B cell (primary cell): ENCODE measurements around the gene DNMBP. TPM values are rescaled to one million over a fixed set of nuclear protein-coding genes. Genes with fewer than 3 reads are reported as not detected.

ENCODE experiments used
- ATAC-seq: fragments of 200-7000 bp; cut with Tn5 transposase; one replicate; pipeline ENCODE4 v1.10.0; 2021; ENCODE audit warnings: low read depth, mild to moderate bottlenecking, moderate number of reproducible peaks, moderate library complexity
- CTCF ChIA-PET: fragments of 350-600 bp; sonication (Branson Sonifier 250); formaldehyde crosslinking; loops from one replicate; lab custom pipeline; 2021; ENCODE audit warnings: antibody characterized with exemption, inconsistent platforms; lab: Charles Lee
- POLR2A ChIA-PET: fragments of 350-600 bp; sonication (Branson Sonifier 250); formaldehyde crosslinking; loops from one replicate; lab custom pipeline; 2021; ENCODE audit warnings: antibody characterized with exemption; lab: Charles Lee
- DNase-seq: peaks from one replicate; pipeline ENCODE4 v3.0.0; 2013
- H2AFZ ChIP-seq: 2 replicates; pipeline ENCODE4 v1.6.1; 2012; ENCODE audit warnings: mild to moderate bottlenecking, low read depth, low read length; ENCODE audit not compliant: insufficient read depth, poor library complexity, severe bottlenecking
- H3K27ac ChIP-seq, 2 donors: 1 replicate in 1 of 2; 2 replicates in 1 of 2; pipeline ENCODE4 v1.5.1; 2012 to 2013; ENCODE audit warnings: low read length in 2 of 2, mild to moderate bottlenecking in 2 of 2, moderate library complexity in 1 of 2
- H3K27me3 ChIP-seq, 4 experiments: fragments of 200-600 bp in 1 of 4; sonication (generic) in 1 of 4; replicated peaks in 1 of 4; 1 replicate in 2 of 4; 2 replicates in 2 of 4; pipeline versions ENCODE4 v1.6.1 to v1.7.0; 2013 to 2016; ENCODE audit warnings: low read length in 3 of 4, mild to moderate bottlenecking in 2 of 4, mixed read lengths in 1 of 4, moderate library complexity in 1 of 4; ENCODE audit not compliant: insufficient read depth in 4 of 4, control insufficient read depth in 3 of 4; ENCODE audit errors: control extremely low read depth in 1 of 4
- H3K36me3 ChIP-seq, 2 experiments: replicated peaks in 1 of 2; 1 replicate in 1 of 2; 2 replicates in 1 of 2; pipeline versions ENCODE4 v1.6.1 to v1.7.1; 2013; ENCODE audit warnings: low read length in 1 of 2; ENCODE audit not compliant: insufficient read depth in 2 of 2, control insufficient read depth in 1 of 2; ENCODE audit errors: control extremely low read depth in 1 of 2, extremely low read depth in 1 of 2
- H3K4me1 ChIP-seq, 2 donors: fragments of 200-600 bp in 1 of 2; sonication (generic) in 1 of 2; 1 replicate in 1 of 2; 2 replicates in 1 of 2; pipeline versions ENCODE4 v1.5.1 to v1.6.1; 2013 to 2017; ENCODE audit warnings: low read length in 2 of 2; ENCODE audit not compliant: control insufficient read depth in 2 of 2, insufficient read depth in 2 of 2
- H3K4me2 ChIP-seq: replicated peaks from 2 replicates; pipeline ENCODE3; 2012; ENCODE audit warnings: mild to moderate bottlenecking, low read depth, low read length; ENCODE audit not compliant: poor library complexity, severe bottlenecking
- H3K4me3 ChIP-seq, 5 experiments: fragments of 200-600 bp in 1 of 5; sonication (generic) in 1 of 5; 1 replicate in 3 of 5; 2 replicates in 2 of 5; pipeline versions ENCODE4 v1.5.1 to v1.7.0; 2011 to 2016; ENCODE audit warnings: low read length in 4 of 5, mild to moderate bottlenecking in 4 of 5, low read depth in 2 of 5, control low read depth in 1 of 5, moderate library complexity in 1 of 5; ENCODE audit not compliant: insufficient read depth in 1 of 5; ENCODE audit errors: control extremely low read depth in 1 of 5, extremely low read depth in 1 of 5
- H3K79me2 ChIP-seq: fragments of 200-600 bp; sonication (generic); one replicate; pipeline ENCODE4 v1.6.0; 2016; ENCODE audit warnings: low read length; ENCODE audit not compliant: control insufficient read depth, insufficient read depth
- H3K9ac ChIP-seq: fragments of 200-600 bp; sonication (generic); 2 replicates; pipeline ENCODE4 v1.6.1; 2017; ENCODE audit warnings: mild to moderate bottlenecking, low read length, moderate library complexity
- H3K9me3 ChIP-seq, 3 donors: one replicate each; pipeline versions ENCODE4 v1.6.1 to v1.7.1; 2013; ENCODE audit warnings: low read length in 2 of 3; ENCODE audit not compliant: control insufficient read depth in 2 of 3, insufficient read depth in 1 of 3; ENCODE audit errors: control extremely low read depth in 1 of 3
- H4K20me1 ChIP-seq: 2 replicates; pipeline ENCODE4 v1.6.0; 2012; ENCODE audit warnings: mild to moderate bottlenecking, low read length; ENCODE audit not compliant: insufficient read depth, control insufficient read depth, poor library complexity, severe bottlenecking
- H3K27ac Mint-ChIP-seq: one replicate; pipeline ENCODE4 v1.8.0; 2021; ENCODE audit warnings: mixed read lengths
- H3K27me3 Mint-ChIP-seq: one replicate; pipeline ENCODE4 v1.8.0; 2021; ENCODE audit warnings: mixed read lengths
- H3K4me1 Mint-ChIP-seq: one replicate; pipeline ENCODE4 v1.8.0; 2021; ENCODE audit warnings: mixed read lengths
- H3K4me3 Mint-ChIP-seq: one replicate; pipeline ENCODE4 v1.8.0; 2021; ENCODE audit warnings: mixed read lengths
- H3K9me3 Mint-ChIP-seq: one replicate; pipeline ENCODE4 v1.8.0; 2022; ENCODE audit warnings: mixed read lengths; ENCODE audit not compliant: insufficient read depth
- CTCF ChIP-seq: fragments of 200-600 bp; IDR thresholded peaks from one replicate; pipeline ENCODE4 v1.8.0; 2022; ENCODE audit warnings: antibody characterized with exemption, mild to moderate bottlenecking
- EZH2 ChIP-seq: IDR thresholded peaks from 2 replicates; pipeline ENCODE4 v1.6.1; 2012; ENCODE audit warnings: borderline replicate concordance, low read depth, mild to moderate bottlenecking, moderate library complexity, low read length; ENCODE audit not compliant: insufficient read depth, poor library complexity, severe bottlenecking
- WGBS: methylation state at CpG from one replicate; pipeline ENCODE4 v1.1.5; 2013; ENCODE audit warnings: missing lambda C conversion rate; ENCODE audit not compliant: insufficient coverage; 5-methylcytosine and 5-hydroxymethylcytosine counted together
- intact Hi-C: fragments of 100-400 bp; cut with micrococcal nuclease; formaldehyde crosslinking; loops from one replicate; pipeline ENCODE4 v1.10.0; 2022
- polyA plus RNA-seq: library from polyadenylated mRNA; depleted of rRNA; stranded (reverse); fragments of >200 nt; gene quantifications from 2 replicates; pipeline ENCODE4 v1.2.3, GENCODE V29; 2012
- total RNA-seq, 2 donors: library from RNA; stranded (reverse); fragments of 120-200 nt in 1 of 2; gene quantifications; 1 replicate in 1 of 2; 2 replicates in 1 of 2; pipeline versions ENCODE4 v1.2.3 to v1.2.4, GENCODE V29; 2013 to 2022

DNMBP gene
- total and polyA plus RNA-seq, 2 donors (not counting 1 experiment from before 2014, with no cell fraction given): 12.8 to 22.6 TPM

- 100% methylated on average over 3 of the region's 7 CpGs for WGBS
- Histone ChIP-seq H3K36me3 (peaks cover 8 to 41% of the 10 kb centered on the region in 2 experiments), H3K4me1 (no peaks in the 10 kb centered on the region), H3K27me3 (no peaks in the 10 kb centered on the region), H4K20me1 (no peaks in the 10 kb centered on the region), H3K9me3 (no peaks in the 10 kb centered on the region), H3K79me2 (peaks cover 52% of the 10 kb centered on the region), H3K27ac (no peak overlapping the region), H3K9ac (no peak overlapping the region), H3K4me3 (no peak overlapping the region), H3K4me2 (no peak overlapping the region), H2AFZ (no peak overlapping the region)
- no peak overlapping the region for H3K27ac Mint-ChIP-seq
- H3K9me3 Mint-ChIP-seq: no peaks in the 10 kb centered on the region
- intact Hi-C loops: no loop called here
- H3K4me1 Mint-ChIP-seq: peaks cover 2% of the 10 kb centered on the region
- ChIA-PET POLR2A (no interaction called here), CTCF (interaction anchor here (0.6 kb wide), 1 partner anchor 79 kb away, joined by 3 read pairs; no protein-coding TSS in a partner anchor)
- H3K27me3 Mint-ChIP-seq: no peaks in the 10 kb centered on the region
- H3K4me3 Mint-ChIP-seq: no peak overlapping the region
- no peak for TF ChIP-seq EZH2
- TF ChIP-seq CTCF: no peak
- DNase-seq: no peak
- ATAC-seq: no peak
These were observed 41.8 kb downstream of the DNMBP start for GRCh38 chr10:99967961-99968360.

GRCh38 chr10:99966306-99966705, 43.4 kb downstream of the DNMBP start:
- ChIA-PET POLR2A (no interaction called here), CTCF (interaction anchor here (0.5 to 1.1 kb wide), 4 partner anchors 17 to 408 kb away, joined by 3 read pairs; partner anchors contain the start of gene DNMBP)
- no peaks in the 10 kb centered on the region for H4K20me1 ChIP-seq
- no peak overlapping the region for H3K4me2 ChIP-seq
- no peak for TF ChIP-seq EZH2
- TF ChIP-seq CTCF: no peak
- no peak overlapping the region for H3K9ac ChIP-seq
- Mint-ChIP-seq H3K4me1 (no peaks in the 10 kb centered on the region), H3K27me3 (no peaks in the 10 kb centered on the region), H3K9me3 (no peaks in the 10 kb centered on the region), H3K27ac (no peak overlapping the region), H3K4me3 (no peak overlapping the region)
- peaks cover 36% of the 10 kb centered on the region for H3K79me2 ChIP-seq
- no peak for ATAC-seq
- no peaks in the 10 kb centered on the region for H3K4me1 ChIP-seq
- H3K4me3 ChIP-seq: no peak overlapping the region
- H3K9me3 ChIP-seq: no peaks in the 10 kb centered on the region
- intact Hi-C loops: no loop called here
- 100% methylated on average over 2 of the region's 3 CpGs for WGBS
- DNase-seq: no peak
- H3K27me3 ChIP-seq: no peaks in the 10 kb centered on the region
- H3K36me3 ChIP-seq: peaks cover 8 to 41% of the 10 kb centered on the region in 2 experiments
- H3K27ac ChIP-seq: no peak overlapping the region
- no peak overlapping the region for H2AFZ ChIP-seq
